GM08714 (cell line): ENCODE measurements around the gene MGME1.

Source experiments
- H3K4me3 ChIP-seq: fragments of 200-500 bp; sonication (Bioruptor generic); 2 replicates; pipeline ENCODE4 v1.5.1; 2014; ENCODE audit warnings: mild to moderate bottlenecking, low read length, inconsistent platforms
- ZNF274 ChIP-seq: IDR thresholded peaks from 2 replicates; pipeline ENCODE4 v1.6.1; 2012; ENCODE audit warnings: mild to moderate bottlenecking, low read depth, low read length

MGME1 gene

DNA sequence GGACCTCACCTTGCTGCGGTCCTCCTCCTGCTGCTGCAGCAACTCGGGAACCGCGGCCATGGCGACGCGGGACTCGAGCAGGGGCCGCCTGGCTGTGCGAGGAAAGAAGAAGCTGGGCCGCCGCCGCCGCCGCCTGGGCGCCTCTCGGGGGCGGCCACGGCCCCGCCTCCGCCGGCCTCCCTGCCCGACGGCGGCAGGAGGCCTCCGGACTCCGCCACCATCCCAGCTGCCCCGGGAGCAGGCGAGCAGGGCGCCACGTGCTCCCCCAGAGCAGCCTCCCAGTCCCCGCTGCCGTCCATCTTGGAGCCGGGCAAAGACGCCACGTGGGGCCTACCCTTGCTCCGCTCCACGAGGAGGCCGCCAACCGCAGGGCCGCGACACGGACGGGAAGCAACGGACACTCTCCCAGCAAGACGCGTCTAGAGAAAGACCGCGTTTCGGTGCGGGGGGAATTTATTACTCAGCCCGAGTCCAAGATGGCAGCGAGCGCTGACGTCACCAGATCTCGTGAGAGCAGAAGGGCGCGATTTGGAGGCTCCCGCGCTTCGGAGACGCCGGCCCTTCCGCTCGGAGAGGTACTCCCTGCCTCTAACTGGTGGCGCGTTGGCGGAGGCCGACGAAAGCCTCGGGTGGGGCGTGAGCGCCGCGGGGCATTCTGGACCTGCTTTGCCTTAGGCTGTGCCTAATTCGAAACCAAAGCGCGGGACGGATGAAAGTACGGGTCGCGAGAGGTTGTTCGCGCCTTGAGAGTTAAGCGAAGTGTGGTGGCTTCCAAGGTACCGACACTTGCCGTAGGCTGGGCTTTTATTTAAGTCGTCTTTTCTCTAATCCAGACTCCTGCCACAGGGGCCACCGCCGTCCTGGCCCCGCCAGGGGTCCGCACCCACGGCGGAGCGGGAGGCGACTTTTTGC lies at the start of gene MGME1, which contains the start of gene SNX5:
Gene MGME1, plus strand, starts transcription at position 653 of the 912 bp plus-strand sequence. CDS start 842 bp downstream, outside the sequence.
Gene SNX5, minus strand, starts transcription at position 429 of the 912 bp plus-strand sequence. Its CDS starts 369 bp downstream, at position 60.
- peak within 1 kb of the TSS; percentile 87 for H3K4me3 ChIP-seq
- no peak for TF ChIP-seq ZNF274

- TF ChIP-seq ZNF274: no peak
- no peak overlapping the region for H3K4me3 ChIP-seq
Observed at GRCh38 chr20:17919149-17919548, 49.7 kb upstream of the MGME1 start.

DNA sequence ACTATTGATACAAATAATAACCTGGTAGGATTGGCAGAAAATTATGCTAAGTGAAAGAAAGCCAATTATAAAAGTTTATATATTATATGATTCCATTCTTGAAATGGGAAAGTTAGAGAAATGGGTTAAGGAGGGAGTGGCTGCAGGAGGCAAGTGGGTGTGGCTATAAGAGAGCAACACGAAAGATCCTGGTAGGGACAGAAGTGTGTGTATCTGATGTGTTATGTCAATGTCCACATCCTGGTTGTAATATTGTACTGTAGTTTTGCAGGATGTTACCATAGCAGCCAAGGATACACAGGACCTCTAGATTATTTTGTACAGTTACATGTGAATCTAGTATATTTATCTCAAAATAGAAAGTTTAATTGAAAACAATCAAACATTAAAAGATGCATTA lies 47.0 kb upstream of the MGME1 start:
- no peak overlapping the region for H3K4me3 ChIP-seq
- TF ChIP-seq ZNF274: no peak

GRCh38 chr20:17925141-17925939 lies 43.5 kb upstream of the MGME1 start:
- H3K4me3 ChIP-seq: no peak overlapping the region
- TF ChIP-seq ZNF274: no peak

DNA sequence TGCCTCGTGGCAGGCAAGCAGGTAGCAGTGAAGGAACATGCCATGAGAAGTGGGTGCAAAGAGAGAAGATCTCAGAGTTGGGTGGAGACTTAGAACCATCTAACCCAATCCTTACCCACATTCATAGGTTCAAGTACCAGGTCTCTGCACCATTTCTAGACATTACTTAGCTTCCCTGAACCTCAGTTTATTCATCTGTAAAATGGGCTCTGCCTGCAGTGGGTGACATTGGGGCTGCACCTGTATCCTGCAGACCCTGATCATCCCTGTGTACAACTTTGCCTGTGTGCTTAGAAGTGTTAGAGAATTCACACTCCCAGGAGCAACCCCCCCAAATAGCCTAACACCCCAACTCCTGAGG lies 42.9 kb upstream of the MGME1 start:
- TF ChIP-seq ZNF274: no peak
- H3K4me3 ChIP-seq: no peak overlapping the region

- TF ChIP-seq ZNF274: no peak
- no peak overlapping the region for H3K4me3 ChIP-seq
Observed at GRCh38 chr20:17928211-17928611, 40.6 kb upstream of the MGME1 start.

DNA sequence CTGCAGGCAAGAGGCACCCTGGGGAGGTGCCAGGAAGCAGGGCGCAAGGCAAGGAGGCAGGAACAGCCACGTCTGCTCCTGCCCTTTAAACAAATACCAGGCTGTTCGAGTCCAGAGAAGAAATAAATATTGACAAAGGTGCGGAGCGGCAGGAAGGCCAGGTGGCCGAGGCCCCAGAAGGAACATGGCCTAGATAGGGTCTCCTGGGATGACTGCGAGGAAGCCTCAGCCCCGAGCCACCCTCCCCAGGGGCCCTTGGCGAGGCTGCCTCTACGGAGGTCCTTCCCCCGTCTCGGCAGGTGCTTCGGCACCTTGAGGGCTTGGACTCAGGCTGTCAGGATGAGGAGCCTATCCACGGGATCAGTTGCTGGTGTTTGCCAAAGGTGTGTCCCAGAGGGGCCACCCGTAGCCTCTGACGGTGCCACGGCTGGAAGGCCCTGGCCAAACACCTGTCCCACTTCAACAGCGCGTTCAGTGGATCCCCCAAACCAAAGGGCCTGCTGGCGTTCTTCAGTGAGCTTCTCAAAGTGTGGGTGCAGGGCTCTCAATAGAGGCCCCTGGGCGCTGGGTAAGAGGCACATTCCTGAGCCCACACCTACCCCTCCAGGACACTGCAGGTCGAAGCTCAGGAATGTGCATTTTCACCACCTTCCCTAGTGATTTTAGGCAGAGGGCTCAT lies 40.0 kb upstream of the MGME1 start:
- no peak for TF ChIP-seq ZNF274
- H3K4me3 ChIP-seq: no peak overlapping the region

DNA sequence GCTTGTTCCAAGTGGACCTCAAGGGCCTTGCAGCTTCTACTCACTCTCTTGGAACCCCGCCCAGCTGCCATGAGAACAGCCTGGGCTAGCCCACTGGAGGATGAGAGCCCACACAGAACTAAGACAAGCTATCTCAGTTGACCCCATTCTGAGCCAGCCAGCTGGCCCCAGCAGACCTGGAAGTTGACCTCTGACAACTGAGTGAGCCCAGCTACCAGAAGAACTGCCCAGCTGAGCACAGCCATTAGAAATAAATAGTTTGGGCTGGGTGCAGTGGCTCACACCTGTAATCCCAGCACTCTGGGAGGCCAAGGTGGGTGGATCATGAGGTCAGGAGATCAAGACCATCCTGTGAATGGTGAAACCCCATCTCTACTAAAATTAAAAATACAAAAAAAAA lies 37.3 kb upstream of the MGME1 start:
- no peak for TF ChIP-seq ZNF274

GRCh38 chr20:17932396-17932795 lies 36.4 kb upstream of the MGME1 start:
- no peak for TF ChIP-seq ZNF274
- no peak overlapping the region for H3K4me3 ChIP-seq

More for the DNA sequence above, 37.3 kb upstream of the MGME1 start:
- no peak overlapping the region for H3K4me3 ChIP-seq

- no peak for TF ChIP-seq ZNF274
- H3K4me3 ChIP-seq: no peak overlapping the region
Observed at GRCh38 chr20:17933121-17933520, 35.7 kb upstream of the MGME1 start.

DNA sequence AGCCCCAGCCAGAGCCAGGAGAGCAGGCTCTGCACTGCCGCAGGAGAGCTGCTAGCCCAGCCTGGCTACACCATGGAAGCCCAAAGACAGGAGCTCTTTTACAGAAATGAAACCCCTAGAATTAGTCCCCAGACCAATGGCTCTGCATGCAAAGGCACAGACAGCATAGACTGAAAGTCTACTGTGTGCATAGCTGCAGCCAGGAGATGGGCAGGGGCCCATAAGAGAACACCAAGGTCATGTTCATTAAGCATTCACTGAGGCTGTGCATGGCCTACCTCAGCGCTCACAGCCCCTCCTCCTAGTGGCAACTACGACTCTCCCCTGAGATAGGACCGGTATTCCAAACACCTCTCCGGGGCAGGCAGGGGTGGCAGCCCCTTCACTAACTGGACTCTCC lies 35.1 kb upstream of the MGME1 start:
- no peak overlapping the region for H3K4me3 ChIP-seq
- no peak for TF ChIP-seq ZNF274

- no peak overlapping the region for H3K4me3 ChIP-seq
- no peak for TF ChIP-seq ZNF274
Observed at GRCh38 chr20:17934141-17934862, 34.5 kb upstream of the MGME1 start.

DNA sequence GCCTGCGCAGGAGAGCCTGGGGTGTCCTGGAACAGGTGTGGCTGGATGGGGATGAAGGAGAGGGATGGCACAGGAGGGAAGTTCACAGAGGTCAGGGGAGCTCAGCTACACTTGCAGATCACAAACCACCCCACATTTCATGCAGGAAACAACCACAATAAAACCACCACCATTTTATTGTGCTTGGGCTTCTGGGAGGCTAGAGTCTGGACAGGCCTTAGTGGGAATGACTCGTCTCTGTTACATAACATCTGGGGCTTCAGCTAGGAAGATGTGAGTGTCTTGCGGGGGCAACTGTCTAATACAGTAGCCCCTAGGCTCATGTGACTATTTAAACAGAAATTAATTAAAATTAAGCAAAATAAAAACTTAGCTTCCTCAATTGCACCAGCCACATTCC lies 33.6 kb upstream of the MGME1 start:
- H3K4me3 ChIP-seq: no peak overlapping the region
- TF ChIP-seq ZNF274: no peak

DNA sequence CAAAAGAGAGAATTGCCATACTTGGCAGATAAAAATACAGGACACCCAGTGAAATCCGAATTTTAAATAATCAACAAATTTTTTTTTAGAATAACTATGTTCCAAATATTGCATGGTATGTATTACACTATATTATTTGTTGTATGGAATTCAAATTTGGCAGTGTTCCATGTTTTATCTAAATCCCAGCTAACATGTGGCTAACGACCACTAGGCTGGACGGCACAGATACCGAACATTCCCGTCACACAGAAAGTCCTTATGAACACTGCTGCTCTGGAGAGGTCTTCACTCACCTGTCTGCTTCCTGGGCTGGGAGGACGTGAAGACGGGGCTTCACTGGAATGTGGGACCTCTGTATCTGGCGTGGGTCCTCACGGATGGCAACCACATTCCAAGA lies 33.1 kb upstream of the MGME1 start:
- no peak for TF ChIP-seq ZNF274
- H3K4me3 ChIP-seq: no peak overlapping the region
